Vagina (tissue), 2 donors: ENCODE results near the gene EPHB1.

ENCODE experiments used
- POLR2A ChIP-seq, 2 donors: fragments of 450-650 bp; IDR thresholded peaks; one replicate each; pipeline ENCODE4 v1.6.1; 2017; ENCODE audit warnings: antibody characterized with exemption in 2 of 2, mild to moderate bottlenecking in 2 of 2, moderate library complexity in 2 of 2
- POLR2AphosphoS5 ChIP-seq, 2 donors: sonication (generic); formaldehyde crosslinking; IDR thresholded peaks; one replicate each; pipeline ENCODE4 v1.9.0; 2017; ENCODE audit warnings: antibody characterized with exemption in 2 of 2, mild to moderate bottlenecking in 2 of 2, low read depth in 1 of 2; ENCODE audit not compliant: insufficient read depth in 1 of 2
- TF ChIP-seq, protein P1 (sequence below), 3 experiments: fragments of 450-650 bp in 2 of 3; fragments of 200-600 bp in 1 of 3; sonication (generic) in 1 of 3; IDR thresholded peaks; one replicate each; pipeline ENCODE4 v1.5.1; 2017 to 2019; ENCODE audit warnings: antibody characterized with exemption in 3 of 3, mild to moderate bottlenecking in 2 of 3, moderate library complexity in 2 of 3

DNA sequence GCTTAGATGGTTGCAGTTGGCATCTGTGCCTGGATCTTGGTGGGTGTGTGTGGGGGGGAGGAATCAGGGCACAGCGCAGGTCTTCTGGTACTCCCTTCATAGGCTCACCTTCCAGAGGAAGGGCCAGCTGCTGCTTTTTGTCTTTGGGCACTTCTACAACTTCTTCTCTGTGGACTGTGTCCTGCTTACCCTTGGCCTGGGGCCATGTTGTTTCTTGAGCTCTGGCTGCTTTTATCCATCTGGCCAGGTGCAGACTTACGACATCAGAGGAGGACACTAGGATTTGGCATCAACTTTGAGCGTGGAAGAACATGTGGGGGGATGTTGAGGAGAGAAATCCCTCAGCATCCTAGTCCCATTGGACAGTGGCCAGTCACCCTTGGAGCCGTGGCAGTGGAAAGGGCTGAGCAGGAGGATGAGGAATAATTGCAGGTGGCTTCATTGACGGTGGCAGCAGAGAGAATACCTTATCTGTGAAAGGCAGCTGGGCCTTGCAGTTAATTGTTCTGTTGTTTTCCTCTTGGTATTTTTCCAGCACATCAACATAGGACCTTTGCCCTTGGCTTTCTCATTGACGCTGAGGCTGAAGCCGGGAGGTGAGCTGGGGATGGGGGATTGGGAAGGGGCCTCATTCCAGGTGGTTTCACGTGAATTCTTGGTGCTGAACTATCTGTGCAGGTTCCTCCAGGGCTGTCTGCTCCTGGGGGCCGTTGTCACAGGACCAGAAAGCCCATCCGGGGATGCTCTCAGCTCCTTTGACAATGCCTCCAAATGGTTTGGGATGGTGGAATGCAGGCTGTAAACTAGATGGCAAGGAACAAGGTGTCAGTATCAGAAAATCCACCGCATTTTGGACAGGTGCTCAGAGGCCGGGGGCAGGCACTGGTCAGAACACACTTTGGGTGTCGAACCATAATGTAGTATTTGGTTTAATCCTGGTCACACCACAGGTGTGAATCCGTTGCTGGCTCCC, 9.7 kb downstream of the EPHB1 start:
- TF ChIP-seq POLR2AphosphoS5 (IDR thresholded peaks at IDR 0.05; ENCODE audit: insufficient read depth in 1 of 2, low read depth in 1 of 2) (no peak), POLR2A (IDR thresholded peaks at IDR 0.05) (no peak)
- TF ChIP-seq, protein P1, sequence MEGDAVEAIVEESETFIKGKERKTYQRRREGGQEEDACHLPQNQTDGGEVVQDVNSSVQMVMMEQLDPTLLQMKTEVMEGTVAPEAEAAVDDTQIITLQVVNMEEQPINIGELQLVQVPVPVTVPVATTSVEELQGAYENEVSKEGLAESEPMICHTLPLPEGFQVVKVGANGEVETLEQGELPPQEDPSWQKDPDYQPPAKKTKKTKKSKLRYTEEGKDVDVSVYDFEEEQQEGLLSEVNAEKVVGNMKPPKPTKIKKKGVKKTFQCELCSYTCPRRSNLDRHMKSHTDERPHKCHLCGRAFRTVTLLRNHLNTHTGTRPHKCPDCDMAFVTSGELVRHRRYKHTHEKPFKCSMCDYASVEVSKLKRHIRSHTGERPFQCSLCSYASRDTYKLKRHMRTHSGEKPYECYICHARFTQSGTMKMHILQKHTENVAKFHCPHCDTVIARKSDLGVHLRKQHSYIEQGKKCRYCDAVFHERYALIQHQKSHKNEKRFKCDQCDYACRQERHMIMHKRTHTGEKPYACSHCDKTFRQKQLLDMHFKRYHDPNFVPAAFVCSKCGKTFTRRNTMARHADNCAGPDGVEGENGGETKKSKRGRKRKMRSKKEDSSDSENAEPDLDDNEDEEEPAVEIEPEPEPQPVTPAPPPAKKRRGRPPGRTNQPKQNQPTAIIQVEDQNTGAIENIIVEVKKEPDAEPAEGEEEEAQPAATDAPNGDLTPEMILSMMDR (IDR thresholded peaks at IDR 0.05): no peak
